Stimulated activated CD8-positive, alpha-beta memory T cell treated with anti-CD3 and anti-CD28 coated beads, Interleukin-4, amount 100 ng/mL, for 1 hour (primary cell): ENCODE results near the gene LAMA2.

Experiments used
- DNase-seq, 2 donors: peaks; one replicate each; pipeline ENCODE4 v3.0.0-alpha.2; 2020; ENCODE audit warnings: low read depth in 2 of 2, low spot score in 1 of 2

The LAMA2 gene

GRCh38 chr6:129252377-129253071, 369.6 kb downstream of the LAMA2 start:
- DNase-seq, result no peak

GRCh38 chr6:129253242-129253641, 370.3 kb downstream of the LAMA2 start:
- DNase-seq, result no peak

- no peak for DNase-seq
Observed at GRCh38 chr6:129253727-129254126, 370.8 kb downstream of the LAMA2 start.

GRCh38 chr6:129257196-129257595, 374.3 kb downstream of the LAMA2 start:
- DNase-seq, result no peak

- DNase-seq, result no peak
Observed at GRCh38 chr6:129262661-129263060, 379.7 kb downstream of the LAMA2 start.

GRCh38 chr6:129263176-129263575, 380.2 kb downstream of the LAMA2 start:
- DNase-seq, result no peak

GRCh38 chr6:129264480-129265045, 381.6 kb downstream of the LAMA2 start:
- DNase-seq, result no peak

- no peak for DNase-seq
Observed at GRCh38 chr6:129267028-129267427, 384.1 kb downstream of the LAMA2 start.

- DNase-seq, result no peak
Observed at GRCh38 chr6:129269076-129269475, 386.1 kb downstream of the LAMA2 start.

GRCh38 chr6:129269891-129270290, 387.0 kb downstream of the LAMA2 start:
- no peak for DNase-seq

GRCh38 chr6:129270450-129270849, 387.5 kb downstream of the LAMA2 start:
- DNase-seq, result no peak

- no peak for DNase-seq
Observed at GRCh38 chr6:129273161-129273560, 390.2 kb downstream of the LAMA2 start.

GRCh38 chr6:129276461-129276860, 393.5 kb downstream of the LAMA2 start:
- no peak for DNase-seq

- DNase-seq, result no peak
Observed at GRCh38 chr6:129276986-129277385, 394.0 kb downstream of the LAMA2 start.

GRCh38 chr6:129279343-129280292, 396.7 kb downstream of the LAMA2 start:
- DNase-seq, result no peak

GRCh38 chr6:129280293-129280644, 397.3 kb downstream of the LAMA2 start:
- DNase-seq, result no peak

GRCh38 chr6:129280749-129281148, 397.8 kb downstream of the LAMA2 start:
- no peak for DNase-seq

GRCh38 chr6:129281168-129281796, 398.3 kb downstream of the LAMA2 start:
- no peak for DNase-seq

GRCh38 chr6:129282019-129282418, 399.1 kb downstream of the LAMA2 start:
- no peak for DNase-seq

GRCh38 chr6:129284225-129284624, 401.3 kb downstream of the LAMA2 start:
- no peak for DNase-seq
